ENCODE data around the gene CGREF1.
"Not testable (repeated sequence)": the region's sequence is repeated elsewhere in the genome, so short reads cannot be mapped to it uniquely, and the experiment has no call there.

CGREF1 gene

DNA sequence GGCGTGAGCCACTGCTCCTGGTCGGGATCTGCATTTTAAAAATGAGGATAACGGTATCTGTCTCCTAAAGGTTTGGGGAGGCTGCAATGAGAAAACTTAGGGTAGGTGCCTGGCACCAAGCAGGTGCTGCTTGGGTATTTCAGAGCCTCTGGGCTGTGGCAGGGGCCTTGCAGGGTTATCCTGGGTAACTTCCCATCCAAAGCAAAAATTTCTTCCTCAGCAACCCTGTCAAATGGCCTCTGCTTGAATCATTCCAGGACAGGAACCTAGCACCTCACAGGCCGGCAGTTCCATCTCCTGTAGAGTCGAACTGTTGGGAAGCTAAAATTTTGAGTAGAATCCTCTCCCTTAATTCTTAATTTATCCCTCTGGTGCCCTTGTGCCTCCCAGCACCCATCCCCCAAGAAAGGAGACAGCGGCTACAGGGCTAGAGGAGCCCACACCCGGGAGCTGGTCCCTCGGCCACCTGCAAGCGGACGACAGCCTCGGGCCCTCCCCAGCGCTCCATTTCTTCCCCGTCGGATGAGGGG, 868 bp downstream of the CGREF1 start:
- FAIRE-seq (no peak), DNase-seq (ENCODE audit: insufficient read length, low spot score) (no peak)
- no peak for TF ChIP-seq POU2F2 (IDR thresholded peaks at IDR 0.05; ENCODE audit: low read depth, low read length)
- TF ChIP-seq POLR2A (IDR thresholded peaks at IDR 0.05; ENCODE audit: low read depth, low read length), result no peak
- no peak for TF ChIP-seq TAF1 (IDR thresholded peaks at IDR 0.05; ENCODE audit: low read depth, low read length)
- no peak for TF ChIP-seq SPI1 (IDR thresholded peaks at IDR 0.05; ENCODE audit: low read depth, low read length)
- no peak for TF ChIP-seq POLR2AphosphoS5 (IDR thresholded peaks at IDR 0.05; ENCODE audit: low read depth, low read length)
- no peak for TF ChIP-seq PAX5 (IDR thresholded peaks at IDR 0.05; ENCODE audit: insufficient read depth, low read length, severe bottlenecking)

DNA sequence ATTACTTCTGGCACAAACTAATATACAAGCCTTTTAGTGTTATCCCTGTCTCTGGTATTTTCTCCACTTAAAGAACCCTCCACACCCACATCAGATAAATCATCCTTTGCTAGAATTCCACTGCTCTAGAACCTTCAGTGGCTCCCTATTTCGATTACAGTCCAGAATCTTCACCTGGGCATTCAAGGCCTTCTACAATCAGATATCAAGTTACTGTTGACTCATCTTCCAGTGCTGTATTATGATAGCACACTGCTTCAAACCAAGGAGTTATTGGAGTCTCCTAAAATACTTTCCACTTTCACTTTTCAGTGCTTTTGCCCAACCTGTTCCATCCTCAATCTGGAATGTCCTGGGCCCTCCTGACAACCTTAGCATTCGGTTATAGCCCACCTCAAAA, 3.4 kb downstream of the CGREF1 start:
- FAIRE-seq (no peak), DNase-seq (ENCODE audit: insufficient read length, low spot score) (no peak)
- TF ChIP-seq SPI1 (IDR thresholded peaks at IDR 0.05; ENCODE audit: low read depth, low read length) (no peak), PAX5 (IDR thresholded peaks at IDR 0.05; ENCODE audit: insufficient read depth, low read length, severe bottlenecking) (no peak), POLR2AphosphoS5 (IDR thresholded peaks at IDR 0.05; ENCODE audit: low read depth, low read length) (no peak)

DNA sequence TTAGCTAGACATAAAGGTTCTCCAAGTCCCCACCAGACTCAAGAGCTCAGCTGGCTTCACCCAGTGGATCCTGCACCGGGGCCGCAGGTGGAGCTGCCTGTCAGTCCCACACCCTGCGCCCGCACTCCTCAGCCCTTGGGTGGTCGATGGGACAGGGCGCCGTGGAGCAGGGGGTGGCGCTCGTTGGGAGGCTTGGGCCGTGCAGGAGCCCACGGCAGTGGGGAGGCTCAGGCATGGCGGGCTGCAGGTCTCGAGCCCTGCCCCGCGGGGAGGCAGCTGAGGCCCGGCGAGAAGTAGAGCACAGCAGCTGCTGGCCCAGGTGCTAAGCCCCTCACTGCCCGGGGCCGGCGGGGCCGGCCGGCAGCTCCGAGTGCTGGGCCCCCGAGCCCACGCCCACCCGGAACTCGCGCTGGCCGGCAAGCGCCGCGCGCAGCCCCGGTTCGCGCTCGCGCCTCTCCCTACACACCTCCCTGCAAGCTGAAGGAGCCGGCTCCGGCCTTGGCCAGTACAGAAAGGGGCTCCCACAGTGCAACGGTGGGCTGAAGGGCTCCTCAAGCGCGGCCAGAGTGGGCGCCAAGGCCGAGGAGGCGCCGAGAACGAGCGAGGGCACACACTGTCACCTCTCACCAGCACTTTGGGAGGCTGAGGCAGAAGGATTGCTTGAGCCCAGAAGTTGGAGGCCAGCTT, 7.4 kb downstream of the CGREF1 start:
- FAIRE-seq; DNase-seq (ENCODE audit: insufficient read length, low spot score): not testable (repeated sequence)

DNA sequence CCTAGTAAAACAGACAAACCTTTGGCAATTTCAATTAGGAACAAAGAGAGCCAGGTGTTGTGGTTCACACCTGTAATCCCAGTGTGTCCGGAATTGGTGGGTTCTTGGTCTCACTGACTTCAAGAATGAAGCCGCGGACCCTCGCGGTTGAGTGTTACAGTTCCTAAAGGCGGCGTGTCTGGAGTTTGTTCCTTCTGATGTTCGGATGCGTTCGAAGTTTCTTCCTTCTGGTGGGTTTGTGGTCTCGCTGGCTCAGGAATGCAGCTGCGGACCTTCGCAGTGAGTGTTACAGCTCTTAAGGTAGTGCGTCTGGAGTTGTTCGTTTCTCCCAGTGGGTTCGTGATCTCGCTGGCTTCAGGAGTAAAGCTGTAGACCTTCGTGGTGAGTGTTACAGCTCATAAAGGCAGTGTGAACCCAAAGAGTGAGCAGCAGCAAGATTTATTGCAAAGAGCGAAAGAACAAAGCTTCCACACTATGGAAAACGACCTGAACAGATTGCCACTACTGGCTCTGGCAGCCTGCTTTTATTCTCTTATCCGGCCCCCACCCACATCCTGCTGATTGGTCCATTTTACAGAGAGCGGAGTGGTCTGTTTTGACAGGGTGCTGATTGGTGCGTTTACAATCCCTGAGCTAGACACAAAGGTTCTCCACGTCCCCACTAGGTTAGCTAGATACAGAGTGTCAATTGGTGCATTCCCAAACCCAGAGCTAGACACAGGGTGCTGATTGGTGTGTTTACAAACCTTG, 8.2 kb downstream of the CGREF1 start:
- not testable (repeated sequence) for DNase-seq (ENCODE audit: insufficient read length, low spot score); FAIRE-seq

DNA sequence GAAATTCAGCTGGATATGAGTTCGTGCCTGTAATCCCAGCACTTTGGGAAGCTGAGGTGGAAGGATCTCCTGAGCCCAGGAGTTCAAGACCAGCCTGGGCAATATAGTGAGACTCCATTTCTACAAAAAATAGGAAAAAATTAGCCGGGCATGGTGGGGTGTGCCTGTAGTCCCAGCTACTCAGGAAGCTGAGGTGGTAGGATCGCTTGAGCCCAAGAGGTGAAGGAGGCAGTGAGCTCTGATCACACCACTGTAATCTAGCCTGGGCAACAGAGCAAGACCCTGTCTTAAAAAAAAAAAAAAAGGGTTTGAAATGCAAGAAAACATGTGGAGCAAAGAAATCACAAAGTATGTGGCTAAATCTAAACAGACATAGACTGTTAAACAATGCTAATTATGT, 9.8 kb downstream of the CGREF1 start:
- FAIRE-seq, result no peak
- no peak for DNase-seq (ENCODE audit: insufficient read length, low spot score)
- no peak for TF ChIP-seq POLR2A (IDR thresholded peaks at IDR 0.05; ENCODE audit: low read depth, low read length)
- no peak for TF ChIP-seq POLR2AphosphoS5 (IDR thresholded peaks at IDR 0.05; ENCODE audit: low read depth, low read length)
- no peak for TF ChIP-seq SPI1 (IDR thresholded peaks at IDR 0.05; ENCODE audit: low read depth, low read length)
- TF ChIP-seq POU2F2 (IDR thresholded peaks at IDR 0.05; ENCODE audit: low read depth, low read length), result no peak
- no peak for TF ChIP-seq TAF1 (IDR thresholded peaks at IDR 0.05; ENCODE audit: low read depth, low read length)
- TF ChIP-seq PAX5 (IDR thresholded peaks at IDR 0.05; ENCODE audit: insufficient read depth, low read length, severe bottlenecking), result no peak

DNA sequence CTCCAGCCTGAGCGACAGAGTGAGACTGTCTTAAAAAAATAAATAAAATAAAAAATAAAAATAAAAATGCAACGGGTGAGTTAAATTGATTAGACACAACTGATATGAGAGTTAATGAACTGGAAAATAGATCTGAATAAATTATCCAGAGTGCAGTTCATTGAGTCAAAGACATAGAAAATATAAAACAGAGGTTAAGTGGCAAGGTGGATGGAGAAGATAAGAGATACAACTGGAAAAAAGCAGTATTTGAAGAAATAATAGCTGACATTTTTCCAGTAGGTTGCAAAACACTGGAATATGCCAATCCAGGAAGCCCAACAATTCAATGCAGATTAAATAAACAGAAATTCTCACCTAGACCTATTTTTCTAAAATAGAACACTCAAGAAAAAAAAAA, 10.7 kb downstream of the CGREF1 start:
- no peak for FAIRE-seq
- DNase-seq (ENCODE audit: insufficient read length, low spot score), result no peak
- TF ChIP-seq SPI1 (IDR thresholded peaks at IDR 0.05; ENCODE audit: low read depth, low read length) (no peak), TAF1 (IDR thresholded peaks at IDR 0.05; ENCODE audit: low read depth, low read length) (no peak), POU2F2 (IDR thresholded peaks at IDR 0.05; ENCODE audit: low read depth, low read length) (no peak), POLR2AphosphoS5 (IDR thresholded peaks at IDR 0.05; ENCODE audit: low read depth, low read length) (no peak), PAX5 (IDR thresholded peaks at IDR 0.05; ENCODE audit: insufficient read depth, low read length, severe bottlenecking) (no peak)

DNA sequence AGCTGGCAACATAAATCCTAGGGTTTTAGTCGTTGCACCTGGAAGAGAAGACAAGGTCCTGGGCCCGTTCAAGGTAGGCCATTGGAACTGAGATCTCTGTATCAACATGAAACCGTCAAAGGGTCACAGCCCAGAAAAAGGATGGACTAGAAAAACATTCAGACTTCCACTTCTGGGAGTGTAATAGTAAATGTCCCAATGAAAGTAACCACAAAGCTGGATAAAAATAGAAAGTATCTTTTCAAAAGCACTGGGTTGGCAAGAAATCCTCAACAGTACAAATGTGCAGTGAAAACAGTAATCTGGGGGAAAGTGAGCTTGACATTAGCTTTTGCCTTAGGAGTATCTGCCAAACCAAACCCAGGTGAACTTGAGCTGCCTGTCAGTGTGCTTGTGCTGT, 12.9 kb downstream of the CGREF1 start:
- DNase-seq (ENCODE audit: insufficient read length, low spot score) (no peak), FAIRE-seq (no peak)
- TF ChIP-seq PAX5 (IDR thresholded peaks at IDR 0.05; ENCODE audit: insufficient read depth, low read length, severe bottlenecking) (no peak), POU2F2 (IDR thresholded peaks at IDR 0.05; ENCODE audit: low read depth, low read length) (no peak), TAF1 (IDR thresholded peaks at IDR 0.05; ENCODE audit: low read depth, low read length) (no peak), SPI1 (IDR thresholded peaks at IDR 0.05; ENCODE audit: low read depth, low read length) (no peak), POLR2AphosphoS5 (IDR thresholded peaks at IDR 0.05; ENCODE audit: low read depth, low read length) (no peak)

DNA sequence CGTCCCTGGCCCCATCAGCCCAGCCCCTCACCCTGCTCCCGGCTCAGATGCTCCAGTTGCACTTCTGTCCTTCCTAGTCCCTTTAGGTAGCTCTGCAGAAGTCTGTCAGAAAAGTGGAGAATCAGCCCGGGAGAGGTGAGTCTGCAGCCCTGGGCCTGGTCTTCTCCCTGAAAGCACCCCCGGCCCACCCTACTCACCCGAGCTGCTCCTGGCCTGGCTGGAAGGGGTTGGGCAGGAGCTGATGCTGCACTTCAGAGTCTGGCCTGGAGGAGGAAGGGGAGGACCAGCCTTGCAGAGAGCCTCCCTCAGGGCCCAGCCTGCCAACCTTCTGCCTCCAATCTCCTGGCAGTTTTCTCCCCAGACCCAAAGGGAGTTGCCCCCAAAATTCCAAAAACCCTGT, 16.6 kb downstream of the CGREF1 start:
- DNase-seq (ENCODE audit: insufficient read length, low spot score) (no peak), FAIRE-seq (no peak)
- TF ChIP-seq PAX5 (IDR thresholded peaks at IDR 0.05; ENCODE audit: insufficient read depth, low read length, severe bottlenecking) (no peak), POLR2AphosphoS5 (IDR thresholded peaks at IDR 0.05; ENCODE audit: low read depth, low read length) (no peak), POU2F2 (IDR thresholded peaks at IDR 0.05; ENCODE audit: low read depth, low read length) (no peak), POLR2A (IDR thresholded peaks at IDR 0.05; ENCODE audit: low read depth, low read length) (no peak), TAF1 (IDR thresholded peaks at IDR 0.05; ENCODE audit: low read depth, low read length) (no peak), SPI1 (IDR thresholded peaks at IDR 0.05; ENCODE audit: low read depth, low read length) (no peak)

DNA sequence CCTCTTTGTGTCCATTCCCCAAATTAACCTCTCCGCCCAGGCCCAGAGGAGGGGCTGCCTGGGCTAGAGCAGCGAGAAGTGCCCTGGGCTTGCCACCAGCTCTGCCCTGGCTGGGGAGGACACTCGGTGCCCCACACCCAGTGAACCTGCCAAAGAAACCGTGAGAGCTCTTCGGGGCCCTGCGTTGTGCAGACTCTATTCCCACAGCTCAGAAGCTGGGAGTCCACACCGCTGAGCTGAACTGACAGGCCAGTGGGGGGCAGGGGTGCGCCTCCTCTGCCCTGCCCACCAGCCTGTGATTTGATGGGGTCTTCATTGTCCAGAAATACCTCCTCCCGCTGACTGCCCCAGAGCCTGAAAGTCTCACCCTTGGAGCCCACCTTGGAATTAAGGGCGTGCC, 18.9 kb downstream of the CGREF1 start:
- FAIRE-seq (no peak), DNase-seq (ENCODE audit: insufficient read length, low spot score) (no peak)
- TF ChIP-seq TAF1 (IDR thresholded peaks at IDR 0.05; ENCODE audit: low read depth, low read length) (no peak), SPI1 (IDR thresholded peaks at IDR 0.05; ENCODE audit: low read depth, low read length) (no peak), PAX5 (IDR thresholded peaks at IDR 0.05; ENCODE audit: insufficient read depth, low read length, severe bottlenecking) (no peak), POLR2A (IDR thresholded peaks at IDR 0.05; ENCODE audit: low read depth, low read length) (no peak), POLR2AphosphoS5 (IDR thresholded peaks at IDR 0.05; ENCODE audit: low read depth, low read length) (no peak), POU2F2 (IDR thresholded peaks at IDR 0.05; ENCODE audit: low read depth, low read length) (no peak)

DNA sequence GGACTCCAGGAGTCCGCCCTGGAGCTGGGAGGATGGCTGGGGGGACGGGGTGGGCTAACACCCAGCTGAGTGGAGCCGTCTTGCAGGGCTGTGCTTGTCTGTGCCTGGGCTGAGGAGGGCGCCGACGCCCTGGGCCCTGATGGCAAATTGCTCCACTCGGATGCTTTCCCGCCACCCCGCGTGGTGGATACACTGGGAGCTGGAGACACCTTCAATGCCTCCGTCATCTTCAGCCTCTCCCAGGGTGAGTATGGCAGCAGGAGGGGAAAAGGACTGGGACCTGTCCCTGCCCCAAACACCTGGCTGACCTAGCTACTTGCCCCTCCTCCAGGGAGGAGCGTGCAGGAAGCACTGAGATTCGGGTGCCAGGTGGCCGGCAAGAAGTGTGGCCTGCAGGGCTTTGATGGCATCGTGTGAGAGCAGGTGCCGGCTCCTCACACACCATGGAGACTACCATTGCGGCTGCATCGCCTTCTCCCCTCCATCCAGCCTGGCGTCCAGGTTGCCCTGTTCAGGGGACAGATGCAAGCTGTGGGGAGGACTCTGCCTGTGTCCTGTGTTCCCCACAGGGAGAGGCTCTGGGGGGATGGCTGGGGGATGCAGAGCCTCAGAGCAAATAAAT, 19.5 kb downstream of the CGREF1 start:
- DNase-seq (ENCODE audit: insufficient read length, low spot score), result no peak
- no peak for FAIRE-seq
- no peak for TF ChIP-seq POLR2A (IDR thresholded peaks at IDR 0.05; ENCODE audit: low read depth, low read length)
- no peak for TF ChIP-seq SPI1 (IDR thresholded peaks at IDR 0.05; ENCODE audit: low read depth, low read length)
- TF ChIP-seq POLR2AphosphoS5 (IDR thresholded peaks at IDR 0.05; ENCODE audit: low read depth, low read length), result no peak
- no peak for TF ChIP-seq POU2F2 (IDR thresholded peaks at IDR 0.05; ENCODE audit: low read depth, low read length)
- no peak for TF ChIP-seq PAX5 (IDR thresholded peaks at IDR 0.05; ENCODE audit: insufficient read depth, low read length, severe bottlenecking)
- no peak for TF ChIP-seq TAF1 (IDR thresholded peaks at IDR 0.05; ENCODE audit: low read depth, low read length)

Measured in GM12891 (cell line).